ENCODE measurements around the gene PHF12.

DNA sequence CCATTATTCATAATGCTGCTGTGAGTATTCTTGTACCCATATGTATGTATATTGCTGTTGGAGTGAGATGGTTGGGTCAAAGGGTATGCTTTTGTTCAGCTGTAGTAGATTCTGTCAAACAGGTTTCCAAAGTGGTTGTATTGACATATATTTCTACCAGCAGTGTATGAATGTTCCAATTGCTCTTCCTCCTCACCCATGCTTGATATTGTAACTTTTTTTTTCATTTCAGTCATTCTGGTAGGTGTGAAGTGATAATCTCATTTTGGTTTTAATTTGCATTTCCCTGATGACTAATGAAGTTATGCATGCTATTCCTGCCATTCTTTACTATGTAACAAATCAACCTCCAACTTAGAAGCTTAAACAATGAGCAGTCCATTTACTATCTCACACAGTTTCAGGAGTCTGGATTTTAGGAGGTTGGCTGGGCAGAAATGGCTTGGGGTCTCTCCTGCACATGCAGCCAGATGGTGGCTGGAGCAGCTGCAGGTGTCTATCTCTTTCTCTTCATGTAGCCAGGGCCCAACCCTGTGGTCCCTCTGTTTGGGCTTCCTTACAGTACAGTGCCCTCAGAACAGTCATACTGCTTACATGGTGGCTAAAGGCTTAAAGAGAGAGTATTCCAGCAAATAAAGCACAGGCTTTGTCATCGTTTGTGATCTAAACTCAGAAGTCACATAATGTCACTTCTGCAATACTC is 75.3 kb downstream of the PHF12 start:
- TF ChIP-seq, protein P1, sequence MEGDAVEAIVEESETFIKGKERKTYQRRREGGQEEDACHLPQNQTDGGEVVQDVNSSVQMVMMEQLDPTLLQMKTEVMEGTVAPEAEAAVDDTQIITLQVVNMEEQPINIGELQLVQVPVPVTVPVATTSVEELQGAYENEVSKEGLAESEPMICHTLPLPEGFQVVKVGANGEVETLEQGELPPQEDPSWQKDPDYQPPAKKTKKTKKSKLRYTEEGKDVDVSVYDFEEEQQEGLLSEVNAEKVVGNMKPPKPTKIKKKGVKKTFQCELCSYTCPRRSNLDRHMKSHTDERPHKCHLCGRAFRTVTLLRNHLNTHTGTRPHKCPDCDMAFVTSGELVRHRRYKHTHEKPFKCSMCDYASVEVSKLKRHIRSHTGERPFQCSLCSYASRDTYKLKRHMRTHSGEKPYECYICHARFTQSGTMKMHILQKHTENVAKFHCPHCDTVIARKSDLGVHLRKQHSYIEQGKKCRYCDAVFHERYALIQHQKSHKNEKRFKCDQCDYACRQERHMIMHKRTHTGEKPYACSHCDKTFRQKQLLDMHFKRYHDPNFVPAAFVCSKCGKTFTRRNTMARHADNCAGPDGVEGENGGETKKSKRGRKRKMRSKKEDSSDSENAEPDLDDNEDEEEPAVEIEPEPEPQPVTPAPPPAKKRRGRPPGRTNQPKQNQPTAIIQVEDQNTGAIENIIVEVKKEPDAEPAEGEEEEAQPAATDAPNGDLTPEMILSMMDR (IDR thresholded peaks at IDR 0.05; ENCODE audit: low read depth, low read length, poor library complexity, severe bottlenecking), result no peak
- TF ChIP-seq EZH2phosphoT487 (IDR thresholded peaks at IDR 0.05; ENCODE audit: borderline replicate concordance, low read length), result no peak
